Activated T-helper 1 cell treated with anti-CD3 and anti-CD28 coated beads, Interleukin-2, amount 50 U/mL, for 16 hours (primary cell): ENCODE results near the gene ARHGAP25.
"Not testable (repeated sequence)": the region's sequence is repeated elsewhere in the genome, so short reads cannot be mapped to it uniquely, and the experiment has no call there.

Source experiments
- DNase-seq, 2 donors: peaks; one replicate each; pipeline ENCODE4 v3.0.0-alpha.2; 2020; ENCODE audit warnings: low read depth in 1 of 2, low spot score in 1 of 2

Gene ARHGAP25

DNA sequence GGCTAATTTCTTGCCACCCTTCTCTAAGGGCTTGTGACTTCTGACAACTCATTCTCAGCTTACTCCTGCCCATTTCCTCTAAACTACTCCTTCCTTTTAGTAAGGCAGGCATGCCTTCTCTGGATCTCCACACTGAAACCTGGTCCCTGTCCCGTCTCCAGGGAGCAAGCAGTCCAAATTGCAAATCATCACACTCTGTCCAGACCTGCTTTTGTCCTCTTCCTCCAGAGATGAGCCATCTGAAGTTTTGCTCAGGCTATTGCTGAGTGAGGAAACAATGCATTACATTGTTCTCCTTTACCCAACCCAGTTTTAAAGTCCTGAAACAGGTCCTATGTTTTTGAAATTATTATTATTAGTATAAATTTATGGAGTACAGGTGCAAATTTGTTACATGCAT lies 57.3 kb downstream of the ARHGAP25 start:
- no peak for DNase-seq

DNA sequence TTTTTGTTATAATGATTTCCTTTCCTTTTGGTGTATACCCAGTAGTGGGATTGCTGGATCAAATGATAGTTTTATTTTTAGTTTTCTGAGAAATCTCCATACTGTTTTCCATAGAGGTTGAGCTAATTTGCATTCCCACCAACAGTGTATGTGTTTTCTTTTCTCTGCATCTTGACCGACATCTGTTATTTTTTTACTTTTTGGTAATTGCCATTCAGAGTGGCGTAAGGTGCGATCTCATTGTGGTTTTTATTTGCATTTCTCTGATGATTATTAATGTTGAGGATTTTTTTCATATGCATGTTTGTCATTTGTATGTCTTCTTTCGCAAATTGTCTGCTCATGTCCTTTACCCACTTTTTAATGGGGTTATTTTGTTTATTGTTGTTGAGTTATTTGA lies 58.1 kb downstream of the ARHGAP25 start:
- no peak for DNase-seq

GRCh38 chr2:68796295-68796905 lies 61.8 kb downstream of the ARHGAP25 start:
- DNase-seq = no peak

- DNase-seq = no peak
Measured at GRCh38 chr2:68798569-68798968, 64.0 kb downstream of the ARHGAP25 start.

GRCh38 chr2:68799140-68800026 lies 64.8 kb downstream of the ARHGAP25 start:
- DNase-seq = no peak

DNA sequence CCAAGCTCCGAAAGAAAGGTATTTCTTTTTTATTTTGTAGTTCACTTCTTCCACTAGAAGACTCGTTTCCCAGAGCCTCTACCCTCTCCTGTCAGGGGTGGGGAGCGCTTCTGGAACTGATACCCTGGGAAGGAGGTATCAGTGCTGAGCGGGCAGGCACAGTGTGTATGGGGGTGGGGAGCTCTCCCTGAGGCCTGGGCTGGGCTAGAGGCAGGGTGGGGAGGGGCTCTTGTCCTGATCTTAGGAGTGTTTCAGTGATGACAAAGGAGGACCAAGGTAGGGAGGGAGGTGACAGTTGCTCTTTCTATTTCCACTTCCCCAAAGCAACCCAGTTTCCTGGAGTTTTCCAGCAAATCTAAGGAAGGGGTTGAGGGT lies 65.4 kb downstream of the ARHGAP25 start:
- DNase-seq = no peak

DNA sequence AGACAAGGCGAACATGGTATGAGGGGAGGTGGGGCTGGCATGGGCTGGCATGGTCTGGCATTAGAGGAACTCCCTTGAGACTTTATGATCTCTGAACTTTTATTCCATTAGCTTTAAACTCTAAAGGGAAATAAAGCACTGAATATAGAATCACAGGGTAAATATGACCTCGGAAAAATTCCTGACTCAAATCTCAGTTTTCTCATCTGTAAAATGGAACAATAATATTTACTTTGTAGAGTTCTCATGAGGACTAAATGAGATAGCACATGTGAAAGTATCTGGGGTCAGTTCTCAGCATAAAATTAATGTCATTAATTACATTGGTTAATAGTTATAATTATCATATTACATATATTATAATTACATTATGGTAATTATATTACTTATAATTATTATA lies 65.9 kb downstream of the ARHGAP25 start:
- DNase-seq = no peak

- DNase-seq = not testable (repeated sequence)
Measured at GRCh38 chr2:68802161-68802560, 67.5 kb downstream of the ARHGAP25 start.

DNA sequence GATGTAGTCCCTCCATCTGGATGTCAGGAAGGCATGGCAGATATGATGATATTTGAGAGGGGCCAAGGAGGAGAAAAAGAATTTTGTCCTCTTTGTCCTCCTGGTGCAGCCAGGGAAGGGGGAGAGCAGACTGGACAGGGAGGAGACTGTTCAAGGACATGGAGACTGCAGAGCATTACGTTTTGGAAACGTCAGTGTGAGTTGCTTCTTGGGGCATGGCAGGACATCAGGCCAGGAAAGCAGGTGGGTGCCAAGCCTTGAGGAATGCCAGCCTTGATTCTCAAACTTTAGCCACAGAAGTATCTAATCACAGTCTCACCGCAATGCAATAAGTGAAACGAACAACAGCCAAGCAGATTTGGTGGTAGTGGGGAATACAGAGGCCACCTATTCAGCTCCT lies 70.4 kb downstream of the ARHGAP25 start:
- no peak for DNase-seq

DNA sequence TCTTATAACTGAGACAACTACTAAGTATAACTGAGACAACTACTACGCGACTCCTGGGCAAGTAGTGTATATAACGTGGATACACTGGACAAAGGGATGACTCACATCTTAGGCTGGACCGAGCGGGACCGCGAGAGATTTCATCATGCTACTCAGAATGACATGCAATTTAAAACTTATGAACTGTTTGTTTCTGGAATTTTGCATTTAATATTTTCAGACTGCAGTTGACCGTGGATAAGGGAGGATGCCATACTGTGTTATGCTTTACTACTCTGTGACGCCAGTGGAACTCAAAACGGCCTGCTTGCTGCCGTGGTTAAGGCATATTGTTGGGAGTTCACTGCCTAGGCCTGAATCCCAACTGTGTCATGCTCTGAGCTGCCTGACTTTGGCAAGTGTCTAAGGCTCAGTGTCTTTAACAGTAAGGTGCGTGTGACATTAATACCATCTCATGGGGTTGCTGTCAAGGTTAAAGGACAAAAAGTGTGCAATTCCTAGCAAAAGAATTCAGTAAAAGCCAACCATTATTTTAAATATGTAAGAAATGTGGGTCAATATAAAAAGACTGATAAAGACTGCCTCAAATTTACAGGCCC lies 72.0 kb downstream of the ARHGAP25 start:
- DNase-seq = no peak

GRCh38 chr2:68807821-68808266 lies 73.2 kb downstream of the ARHGAP25 start:
- no peak for DNase-seq

- DNase-seq = no peak
Measured at GRCh38 chr2:68809324-68810240, 75.0 kb downstream of the ARHGAP25 start.

DNA sequence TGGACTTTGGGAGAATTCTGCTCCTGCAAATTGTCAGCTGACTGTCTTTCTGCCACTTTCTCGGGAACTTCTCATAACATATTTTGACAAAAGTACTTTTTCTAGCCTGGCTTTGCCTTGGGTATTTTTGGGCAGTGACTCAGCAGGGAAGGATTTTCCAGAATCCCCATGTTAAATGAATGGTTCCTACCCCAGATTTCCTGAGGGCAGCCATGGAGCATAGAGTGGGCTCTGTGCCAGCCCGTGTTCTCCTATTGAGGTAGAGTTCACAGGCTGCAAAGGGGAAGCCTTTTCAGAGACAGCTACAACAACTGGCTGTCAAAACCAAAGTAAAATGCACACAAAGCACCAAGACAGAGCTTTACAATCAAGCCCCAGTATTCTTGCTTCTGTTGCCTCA lies 76.8 kb downstream of the ARHGAP25 start:
- DNase-seq = no peak

- no peak for DNase-seq
Measured at GRCh38 chr2:68812251-68812650, 77.6 kb downstream of the ARHGAP25 start.

GRCh38 chr2:68813596-68813995 lies 79.0 kb downstream of the ARHGAP25 start:
- DNase-seq = no peak

DNA sequence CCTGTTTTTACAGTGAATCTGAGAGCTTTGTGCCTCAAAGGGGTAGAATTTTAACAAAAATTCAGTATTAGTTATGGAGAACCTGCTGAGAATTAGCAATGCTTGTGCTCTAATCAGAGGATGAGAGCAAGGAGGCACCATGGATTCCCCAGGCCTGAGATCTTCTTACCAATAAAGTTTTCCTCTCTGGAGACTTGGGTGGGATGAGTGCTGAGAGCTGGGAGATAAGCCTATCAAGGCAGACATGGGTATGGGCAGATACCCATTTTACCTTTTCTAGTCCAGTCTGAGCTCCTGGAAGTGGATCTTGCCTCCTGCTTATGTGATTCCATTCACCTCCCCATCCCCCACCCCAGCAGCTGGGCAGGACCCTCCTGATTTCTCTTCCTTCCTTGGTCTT lies 82.7 kb downstream of the ARHGAP25 start:
- no peak for DNase-seq

DNA sequence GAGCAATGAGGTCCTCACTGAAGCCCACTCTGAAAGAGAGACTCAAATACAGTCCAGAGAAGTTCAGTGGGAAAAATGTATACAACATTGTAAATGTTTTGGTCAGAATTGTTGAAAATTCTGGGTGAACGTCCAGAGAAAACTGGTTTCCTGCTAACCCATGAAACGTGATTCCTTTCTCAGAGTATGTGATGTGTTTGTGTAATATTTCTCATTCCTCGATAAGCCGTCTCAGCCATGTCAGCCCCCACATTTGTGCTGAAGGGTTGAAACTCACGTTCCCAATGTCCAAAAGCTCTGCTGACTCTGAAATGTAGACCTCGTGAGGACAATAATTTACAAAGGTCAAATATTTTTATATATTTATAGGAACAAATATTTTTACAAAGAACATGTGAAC lies 84.9 kb downstream of the ARHGAP25 start:
- DNase-seq = no peak

GRCh38 chr2:68822207-68822872 lies 87.7 kb downstream of the ARHGAP25 start:
- no peak for DNase-seq

DNA sequence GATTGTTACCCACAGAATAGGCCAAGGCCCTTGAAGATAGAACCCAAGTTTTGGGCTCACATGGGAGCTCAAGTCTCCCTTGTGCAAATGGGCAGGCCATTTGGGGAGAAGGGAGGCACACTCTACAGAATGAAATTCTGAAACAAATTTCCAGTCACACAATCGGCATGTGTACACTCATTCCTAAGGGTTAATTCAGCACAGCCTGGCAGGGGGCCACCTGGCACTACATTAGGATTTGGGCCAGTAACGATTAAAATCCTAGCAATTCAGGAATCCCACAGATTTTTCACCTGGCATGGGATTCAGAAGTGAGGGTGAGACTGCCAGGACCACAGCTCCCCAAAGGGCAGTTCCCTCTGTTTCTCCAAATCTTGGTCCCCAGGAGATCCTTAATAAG lies 90.2 kb downstream of the ARHGAP25 start:
- no peak for DNase-seq

GRCh38 chr2:68825866-68826265 lies 91.3 kb downstream of the ARHGAP25 start:
- DNase-seq = no peak

GRCh38 chr2:68827666-68828065 lies 93.1 kb downstream of the ARHGAP25 start:
- DNase-seq = no peak
